HG03039 (cell line): Measurements from ENCODE around the gene NTMT1.
"Not testable (repeated sequence)": the region's sequence is repeated elsewhere in the genome, so short reads cannot be mapped to it uniquely, and the experiment has no call there.

Experiments
- ATAC-seq: cut with Tn5 transposase; IDR thresholded peaks from one replicate; pipeline ENCODE4 v1.9.1; 2021; ENCODE audit warnings: mild to moderate bottlenecking, moderate library complexity; ENCODE audit not compliant: unreplicated experiment

The NTMT1 gene

DNA sequence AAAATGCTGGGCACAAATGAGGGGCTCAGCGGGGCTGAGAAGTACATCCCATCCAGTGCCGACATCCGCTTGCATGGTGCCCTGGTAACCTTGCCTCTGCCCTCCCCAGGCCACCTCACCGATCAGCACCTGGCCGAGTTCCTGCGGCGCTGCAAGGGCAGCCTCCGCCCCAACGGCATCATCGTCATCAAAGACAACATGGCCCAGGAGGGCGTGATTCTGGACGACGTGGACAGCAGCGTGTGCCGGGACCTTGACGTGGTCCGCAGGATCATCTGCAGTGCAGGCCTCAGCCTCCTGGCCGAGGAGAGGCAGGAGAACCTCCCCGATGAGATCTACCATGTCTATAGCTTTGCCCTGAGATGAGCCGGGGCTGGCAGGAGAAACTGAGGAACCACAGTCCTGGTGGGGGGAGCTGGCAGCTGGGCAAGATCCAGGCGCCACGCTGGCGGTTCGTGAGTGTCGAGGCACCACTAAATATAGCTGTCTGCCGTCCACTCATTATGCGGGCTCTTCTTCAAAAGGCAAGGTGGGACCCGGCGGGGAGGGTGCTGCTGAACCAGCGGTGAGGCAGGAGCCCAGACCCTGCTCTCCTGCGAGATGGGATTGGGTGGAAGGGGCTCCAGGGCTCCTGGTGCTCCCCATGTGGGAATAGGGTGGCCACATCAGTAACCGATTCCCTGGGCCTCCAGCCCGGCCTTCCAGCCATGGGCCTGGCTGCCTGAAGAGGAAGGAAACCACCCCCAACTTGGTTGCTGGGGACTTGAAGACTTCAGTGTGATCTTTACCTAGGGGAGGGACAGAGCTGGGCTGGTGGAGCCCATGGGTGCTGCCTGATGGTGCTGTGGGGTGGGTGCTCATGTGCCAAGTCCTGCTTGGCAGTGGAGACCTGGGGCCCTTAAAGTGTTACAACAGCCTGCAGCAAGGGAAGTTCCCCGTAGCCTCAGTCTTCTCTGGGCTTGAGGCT, 9.4 kb downstream of the NTMT1 start:
- no peak for ATAC-seq

- ATAC-seq = not testable (repeated sequence)
Measured at GRCh38 chr9:129636343-129636742, 10.4 kb downstream of the NTMT1 start.

GRCh38 chr9:129637102-129637501, 11.1 kb downstream of the NTMT1 start:
- no peak for ATAC-seq

- no peak for ATAC-seq
Measured at GRCh38 chr9:129637673-129638439, 11.9 kb downstream of the NTMT1 start.

DNA sequence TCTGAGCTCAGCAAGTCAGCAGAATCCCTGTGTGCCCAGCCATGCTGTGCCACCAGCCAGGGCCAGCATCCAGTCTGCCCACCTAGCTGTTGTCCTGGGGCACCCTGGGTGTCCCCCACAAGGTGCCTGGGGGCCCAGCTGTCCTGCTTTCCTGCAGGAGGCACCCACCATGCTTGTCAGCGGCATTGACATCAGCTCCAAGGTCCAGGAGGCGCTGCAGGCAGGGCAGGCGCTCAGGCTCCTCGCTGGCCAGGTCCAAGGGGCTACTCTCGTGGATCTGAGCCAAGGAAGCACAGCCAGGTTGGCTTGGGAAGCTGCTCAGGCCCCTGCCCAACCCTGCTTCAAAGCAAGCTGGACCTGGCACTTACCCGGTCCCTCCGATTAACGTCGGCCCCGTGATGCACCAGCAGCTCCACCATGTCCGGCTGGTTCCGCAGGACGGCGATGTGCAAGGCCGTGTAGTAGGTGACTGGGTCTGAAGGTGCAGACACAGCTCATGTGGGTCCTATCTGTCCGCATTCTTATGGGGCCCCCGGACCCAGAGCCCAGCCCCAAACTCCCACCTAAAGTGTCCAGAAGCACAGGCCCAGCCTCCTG, 13.2 kb downstream of the NTMT1 start:
- no peak for ATAC-seq

- ATAC-seq = no peak
Measured at GRCh38 chr9:129639756-129640085, 13.8 kb downstream of the NTMT1 start.

- ATAC-seq = no peak
Measured at GRCh38 chr9:129640086-129640870, 14.3 kb downstream of the NTMT1 start.

GRCh38 chr9:129640871-129641749, 15.1 kb downstream of the NTMT1 start:
- no peak for ATAC-seq

GRCh38 chr9:129641750-129642585, 16.0 kb downstream of the NTMT1 start, which contains the start of gene ASB6:
Gene ASB6, minus strand, starts transcription at chr9:129642151. Its CDS starts 152 bp downstream, at chr9:129641999.
- peak; percentile 74 for ATAC-seq

DNA sequence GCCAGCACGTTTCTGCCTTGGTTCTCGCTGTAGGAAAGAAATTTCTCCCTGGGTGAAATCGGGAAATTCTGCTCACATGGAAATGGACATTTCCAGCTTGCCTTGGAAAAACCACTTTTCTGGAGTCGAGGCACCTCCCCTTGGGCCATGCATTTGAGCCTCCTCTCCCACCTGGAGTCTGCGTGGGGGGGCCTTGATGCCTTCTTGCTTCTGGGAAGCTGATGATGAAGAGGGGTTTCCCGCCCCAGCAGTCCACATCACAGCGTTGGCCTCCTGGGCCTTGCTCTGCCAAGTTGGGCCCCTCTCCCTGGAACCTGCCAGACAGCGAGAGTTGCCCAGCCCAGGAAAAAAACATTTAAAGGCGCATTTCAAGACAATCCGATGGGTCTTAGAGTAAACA, 17.7 kb downstream of the NTMT1 start:
- no peak for ATAC-seq

DNA sequence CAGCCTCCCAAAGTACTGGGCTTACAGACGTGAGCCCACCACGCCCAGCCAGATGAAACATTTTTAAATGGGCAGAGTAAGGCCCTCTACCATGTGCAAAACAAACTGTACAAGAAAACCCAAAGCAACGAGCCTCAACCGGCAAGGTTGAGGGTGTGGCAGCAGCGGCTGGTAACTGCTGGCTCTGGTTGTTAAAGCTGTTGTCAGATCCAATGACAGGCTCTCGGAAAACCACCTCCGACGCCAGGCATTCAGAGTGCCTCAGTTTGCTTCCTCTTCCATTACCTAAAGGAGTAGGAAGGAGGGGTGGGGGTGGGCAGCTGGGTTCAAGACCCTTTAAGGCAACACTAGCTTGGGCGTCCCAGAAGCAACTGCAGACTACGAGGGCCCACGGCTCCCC, 18.4 kb downstream of the NTMT1 start:
- no peak for ATAC-seq

DNA sequence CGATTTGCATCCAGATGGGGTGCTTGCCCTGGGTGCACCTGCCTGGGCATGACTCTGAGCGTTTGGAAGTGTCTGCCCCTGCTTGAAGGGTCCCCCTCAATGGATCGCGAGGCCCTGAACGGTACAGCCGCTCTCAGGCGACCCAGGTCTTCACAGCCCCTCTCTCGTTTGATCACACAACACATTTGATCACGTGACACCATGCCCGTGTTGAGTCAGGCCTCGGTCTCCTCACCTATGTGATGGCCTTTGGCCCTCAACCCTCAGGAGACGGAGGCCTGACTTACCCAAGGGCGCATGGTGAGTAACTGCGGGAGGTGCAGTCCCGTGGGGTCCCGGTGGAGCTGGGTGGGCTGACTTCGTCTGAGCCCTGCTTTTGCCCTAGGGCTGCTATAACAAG, 18.9 kb downstream of the NTMT1 start:
- ATAC-seq = no peak

DNA sequence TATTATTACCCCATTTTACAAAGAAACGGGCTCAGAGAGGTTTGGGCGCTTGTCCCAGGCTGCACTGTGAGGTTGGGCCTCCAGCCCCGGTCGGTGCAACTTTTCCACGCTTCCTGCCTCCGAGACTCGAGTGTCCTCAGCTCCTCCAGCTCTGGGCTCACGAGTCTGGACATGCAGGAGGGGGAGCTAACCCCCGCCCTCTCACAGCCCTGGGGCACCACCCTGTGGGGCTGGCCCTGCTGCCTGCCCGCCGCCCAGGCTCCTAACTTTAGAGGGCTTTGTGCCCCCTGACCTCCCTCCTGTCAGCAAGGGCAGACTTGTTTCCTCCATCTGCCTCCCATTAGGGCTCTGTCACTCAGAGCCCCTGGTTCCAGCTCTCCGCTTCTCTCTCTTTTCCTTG, 20.3 kb downstream of the NTMT1 start:
- ATAC-seq = no peak

GRCh38 chr9:129646654-129647053, 20.7 kb downstream of the NTMT1 start:
- no peak for ATAC-seq

DNA sequence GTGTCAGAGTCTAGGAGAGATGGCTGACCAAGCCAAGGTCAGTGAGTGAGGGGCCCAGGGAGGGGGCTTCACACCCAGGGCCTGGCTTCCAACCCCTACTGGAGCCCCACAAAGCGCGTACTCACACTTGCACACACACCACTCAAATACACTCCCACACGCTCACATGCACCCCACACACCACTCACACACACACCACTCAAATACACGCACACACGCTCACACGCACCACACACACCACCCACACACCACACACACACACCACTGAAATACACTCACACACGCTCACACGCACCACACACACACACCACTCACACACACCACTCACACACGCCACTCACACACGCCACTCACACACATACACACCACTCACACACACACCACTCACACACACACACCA, 21.7 kb downstream of the NTMT1 start:
- ATAC-seq = no peak

GRCh38 chr9:129648092-129648763, 22.3 kb downstream of the NTMT1 start:
- ATAC-seq = no peak

DNA sequence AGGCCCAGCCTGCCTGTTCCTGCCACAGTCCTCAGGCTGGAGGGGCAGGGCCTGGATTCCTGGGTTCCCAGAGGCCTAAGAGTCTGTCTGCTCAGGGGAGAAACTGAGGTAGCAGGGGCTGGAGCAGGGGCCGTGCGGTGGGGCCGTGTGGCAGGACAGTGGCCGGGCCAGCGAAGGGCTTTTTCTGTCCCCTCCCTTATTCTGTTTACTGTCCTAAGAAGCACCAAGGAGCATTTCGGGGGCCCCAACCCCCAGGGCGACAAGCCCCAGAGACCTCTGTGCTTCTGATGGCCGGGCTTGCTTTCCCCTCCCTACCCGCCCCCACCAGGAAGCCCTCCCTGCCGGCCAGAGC, 22.8 kb downstream of the NTMT1 start:
- no peak for ATAC-seq
